ENCODE data around the gene IL17A. TPM values are rescaled to one million over a fixed set of nuclear protein-coding genes. Genes with fewer than 3 reads are reported as not detected.
"Not testable (repeated sequence)": the region's sequence is repeated elsewhere in the genome, so short reads cannot be mapped to it uniquely, and the experiment has no call there.

IL17A gene
- total RNA-seq, 4 donors from 2014 or later = not detected

DNA sequence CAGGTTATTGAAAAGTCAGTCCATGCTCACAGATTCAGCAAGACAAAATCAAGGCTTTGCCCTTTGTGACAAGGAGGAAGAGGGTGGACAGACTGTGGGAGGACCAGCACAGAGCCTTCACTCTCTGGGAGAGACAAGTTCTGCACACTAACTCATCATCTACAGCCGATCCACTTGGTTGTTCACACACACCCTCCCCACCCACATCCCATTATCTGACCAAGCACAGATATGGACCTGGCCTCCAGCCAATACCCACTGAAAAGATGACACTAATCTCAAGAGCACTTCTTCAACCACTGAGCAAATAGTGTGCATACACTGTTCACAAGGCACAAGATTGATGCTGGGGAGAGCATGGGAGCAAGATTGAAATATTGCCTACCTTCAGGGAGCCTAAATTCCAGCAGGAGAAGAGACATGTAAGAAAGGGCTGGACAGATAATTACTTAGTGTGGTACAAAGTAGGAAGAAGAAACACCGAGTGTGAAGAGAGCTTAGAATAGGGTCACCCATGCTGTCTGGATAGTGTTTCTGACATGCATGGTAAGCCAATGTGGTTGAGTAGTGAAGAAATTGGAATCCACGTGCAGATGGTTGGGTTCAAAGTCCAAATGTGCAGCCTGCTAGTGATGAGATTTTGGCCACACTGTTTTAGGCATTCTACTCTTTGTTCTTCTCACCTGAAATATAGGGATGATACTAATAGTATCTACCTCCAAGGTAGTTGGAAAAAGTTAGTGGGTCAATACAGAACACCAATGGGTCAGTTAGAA, 21.7 kb upstream of the IL17A start:
- Histone ChIP-seq H3K4me3 (no peak overlapping the region), H3K9me3 (no peaks in the 10 kb centered on the region), H3K27ac (no peak overlapping the region), H3K36me3 (no peaks in the 10 kb centered on the region), H3K4me1 (no peaks in the 10 kb centered on the region), H3K27me3 (no peaks in the 10 kb centered on the region)
- in situ Hi-C loops (cut with MboI; ENCODE audit: low pct_ligation_motif_present in 1 of 4, low pct_unique_long_range_greater_than_20kb in 1 of 4, low sequenced_read_pairs in 3 of 4) (loop anchor here in 1 of 4 donors (25.0 kb wide), 1 partner anchor 98 kb away; no protein-coding TSS in a partner anchor), intact Hi-C loops (cut with DNase I; ENCODE audit: low total_unique reads) (no loop called here)
- whole genome bisulfite sequencing, 2 donors (ENCODE audit: low coverage in 1 of 2) = 60 to 67% methylated on average over 2 to 3 of the region's 3 CpGs
- no peak for TF ChIP-seq EP300 (IDR thresholded peaks at IDR 0.05; ENCODE audit: low read depth)
- no peak for DNase-seq

DNA sequence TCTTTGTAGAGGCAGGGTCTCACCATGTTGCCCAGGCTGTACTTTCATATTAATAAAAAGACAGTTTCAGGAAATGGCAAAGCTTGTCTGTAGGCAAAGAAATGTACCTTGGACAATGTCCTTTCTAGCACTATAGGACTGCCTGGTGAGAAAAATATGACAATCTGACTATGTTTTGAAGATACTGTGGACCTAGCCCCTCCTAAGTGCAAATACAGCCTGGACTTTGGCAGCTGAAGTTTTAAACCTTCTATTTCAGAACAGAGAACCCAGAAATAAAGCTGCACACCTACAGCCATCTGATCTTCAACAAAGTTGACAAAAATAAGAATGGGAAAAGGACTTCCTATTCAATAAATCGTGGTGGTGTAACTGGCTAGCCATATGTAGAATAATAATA, 18.9 kb upstream of the IL17A start:
- DNase-seq = no peak
- in situ Hi-C loops (cut with MboI; ENCODE audit: low pct_ligation_motif_present in 1 of 4, low pct_unique_long_range_greater_than_20kb in 1 of 4, low sequenced_read_pairs in 3 of 4) = loop anchor here in 1 of 4 donors (25.0 kb wide), 1 partner anchor 95 kb away; no protein-coding TSS in a partner anchor
- intact Hi-C loops (cut with DNase I; ENCODE audit: low total_unique reads) = no loop called here

DNA sequence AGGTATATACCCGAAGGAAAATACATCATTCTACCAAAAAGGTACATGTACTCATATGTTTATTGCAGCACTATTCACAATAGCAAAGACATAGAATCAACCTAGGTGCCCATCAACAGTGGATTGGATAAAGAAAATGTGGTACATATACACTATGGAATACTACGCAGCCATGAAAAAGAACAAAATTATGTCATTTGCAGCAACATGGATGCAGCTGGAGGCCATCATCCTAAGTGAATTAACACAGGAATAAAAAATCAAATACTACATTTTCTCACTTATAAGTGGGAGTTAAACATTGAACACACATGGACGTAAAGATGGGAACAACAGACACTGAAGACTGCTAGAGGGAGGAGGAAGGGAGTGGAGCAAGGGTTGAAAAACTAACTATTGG, 17.8 kb upstream of the IL17A start:
- intact Hi-C loops (cut with DNase I; ENCODE audit: low total_unique reads); H3K4me1 ChIP-seq; H3K27ac ChIP-seq; H3K27me3 ChIP-seq; DNase-seq; H3K4me3 ChIP-seq; H3K36me3 ChIP-seq; H3K9me3 ChIP-seq: not testable (repeated sequence)
- WGBS, 2 donors (ENCODE audit: low coverage in 1 of 2) = 31 to 33% methylated on average over 3 of the region's 3 CpGs
- in situ Hi-C loops (cut with MboI; ENCODE audit: low pct_ligation_motif_present in 1 of 4, low pct_unique_long_range_greater_than_20kb in 1 of 4, low sequenced_read_pairs in 3 of 4) = loop anchor here in 1 of 4 donors (25.0 kb wide), 1 partner anchor 94 kb away; no protein-coding TSS in a partner anchor

More for the DNA sequence above, 18.9 kb upstream of the IL17A start:
- WGBS, 2 donors (ENCODE audit: low coverage in 1 of 2) = 70 to 77% methylated on average over 1 of the region's 1 CpG
- H3K4me1 ChIP-seq = no peaks in the 10 kb centered on the region
- no peaks in the 10 kb centered on the region for H3K36me3 ChIP-seq
- TF ChIP-seq EP300 (IDR thresholded peaks at IDR 0.05; ENCODE audit: low read depth) (no peak), POLR2AphosphoS5 (IDR thresholded peaks at IDR 0.05) (no peak), POLR2A (IDR thresholded peaks at IDR 0.05) (no peak)
- TF ChIP-seq, protein P1, sequence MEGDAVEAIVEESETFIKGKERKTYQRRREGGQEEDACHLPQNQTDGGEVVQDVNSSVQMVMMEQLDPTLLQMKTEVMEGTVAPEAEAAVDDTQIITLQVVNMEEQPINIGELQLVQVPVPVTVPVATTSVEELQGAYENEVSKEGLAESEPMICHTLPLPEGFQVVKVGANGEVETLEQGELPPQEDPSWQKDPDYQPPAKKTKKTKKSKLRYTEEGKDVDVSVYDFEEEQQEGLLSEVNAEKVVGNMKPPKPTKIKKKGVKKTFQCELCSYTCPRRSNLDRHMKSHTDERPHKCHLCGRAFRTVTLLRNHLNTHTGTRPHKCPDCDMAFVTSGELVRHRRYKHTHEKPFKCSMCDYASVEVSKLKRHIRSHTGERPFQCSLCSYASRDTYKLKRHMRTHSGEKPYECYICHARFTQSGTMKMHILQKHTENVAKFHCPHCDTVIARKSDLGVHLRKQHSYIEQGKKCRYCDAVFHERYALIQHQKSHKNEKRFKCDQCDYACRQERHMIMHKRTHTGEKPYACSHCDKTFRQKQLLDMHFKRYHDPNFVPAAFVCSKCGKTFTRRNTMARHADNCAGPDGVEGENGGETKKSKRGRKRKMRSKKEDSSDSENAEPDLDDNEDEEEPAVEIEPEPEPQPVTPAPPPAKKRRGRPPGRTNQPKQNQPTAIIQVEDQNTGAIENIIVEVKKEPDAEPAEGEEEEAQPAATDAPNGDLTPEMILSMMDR (IDR thresholded peaks at IDR 0.05) = no peak
- no peak overlapping the region for H3K4me3 ChIP-seq
- no peaks in the 10 kb centered on the region for H3K9me3 ChIP-seq
- H3K27ac ChIP-seq = no peak overlapping the region
- H3K27me3 ChIP-seq = no peaks in the 10 kb centered on the region

DNA sequence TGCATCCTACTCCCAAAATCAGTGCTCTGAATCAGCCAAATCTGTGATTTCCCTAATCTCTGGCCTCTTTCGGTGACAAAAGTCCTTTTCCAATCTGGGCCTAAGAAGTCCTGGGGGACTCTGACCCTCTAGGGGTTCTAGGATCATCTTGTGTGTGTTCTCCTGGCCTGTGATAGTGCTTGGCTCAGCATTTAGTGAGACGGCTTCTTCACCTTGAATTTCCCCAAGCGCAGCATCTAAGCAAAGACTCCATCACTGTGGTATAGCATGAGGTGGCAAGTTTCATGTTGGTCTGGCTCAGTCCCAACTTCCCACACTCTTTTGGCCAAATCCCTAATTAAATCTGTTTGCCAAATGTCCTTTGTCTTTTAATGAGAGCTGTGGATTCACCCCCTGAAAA, 12.1 kb upstream of the IL17A start:
- no peak for DNase-seq
- Histone ChIP-seq H3K9me3 (no peaks in the 10 kb centered on the region), H3K27me3 (no peaks in the 10 kb centered on the region), H3K4me3 (no peak overlapping the region), H3K4me1 (no peaks in the 10 kb centered on the region), H3K36me3 (no peaks in the 10 kb centered on the region), H3K27ac (no peak overlapping the region)
- intact Hi-C loops (cut with DNase I; ENCODE audit: low total_unique reads) (no loop called here), in situ Hi-C loops (cut with MboI; ENCODE audit: low pct_ligation_motif_present in 1 of 4, low pct_unique_long_range_greater_than_20kb in 1 of 4, low sequenced_read_pairs in 3 of 4) (loop anchor here in 1 of 4 donors (25.0 kb wide), 1 partner anchor 88 kb away; no protein-coding TSS in a partner anchor)
- TF ChIP-seq EP300 (IDR thresholded peaks at IDR 0.05; ENCODE audit: low read depth) = no peak
- no peak for TF ChIP-seq POLR2A (IDR thresholded peaks at IDR 0.05)
- TF ChIP-seq POLR2AphosphoS5 (IDR thresholded peaks at IDR 0.05) = no peak
- TF ChIP-seq, protein P1 (IDR thresholded peaks at IDR 0.05) = no peak
- 87 to 100% methylated on average over 3 of the region's 3 CpGs for WGBS, 2 donors (ENCODE audit: low coverage in 1 of 2)

DNA sequence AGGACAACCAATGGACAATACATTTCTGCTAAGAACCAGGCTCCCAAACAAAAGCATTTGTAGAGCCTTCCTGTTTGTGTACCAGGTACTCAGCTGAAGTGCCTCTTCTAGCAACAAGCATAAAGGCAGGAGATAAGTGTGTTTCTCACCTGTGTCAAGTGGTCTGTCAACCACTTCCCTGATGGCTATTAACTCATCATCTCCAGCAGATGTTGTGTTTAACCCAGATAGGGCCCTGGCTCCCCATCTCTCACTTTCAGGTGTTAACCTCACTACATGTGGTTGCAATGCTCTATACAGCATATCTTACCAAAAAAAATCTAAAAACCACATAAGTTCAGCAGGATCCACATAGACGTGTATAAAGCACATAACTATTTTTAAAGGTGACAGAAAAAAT, 9.6 kb upstream of the IL17A start:
- Histone ChIP-seq H3K36me3 (no peaks in the 10 kb centered on the region), H3K4me1 (no peaks in the 10 kb centered on the region), H3K4me3 (no peak overlapping the region), H3K27ac (no peak overlapping the region), H3K9me3 (no peaks in the 10 kb centered on the region), H3K27me3 (no peaks in the 10 kb centered on the region)
- intact Hi-C loops (cut with DNase I; ENCODE audit: low total_unique reads) (no loop called here), in situ Hi-C loops (cut with MboI; ENCODE audit: low pct_ligation_motif_present in 1 of 4, low pct_unique_long_range_greater_than_20kb in 1 of 4, low sequenced_read_pairs in 3 of 4) (no loop called here)
- TF ChIP-seq POLR2AphosphoS5 (IDR thresholded peaks at IDR 0.05) (no peak), POLR2A (IDR thresholded peaks at IDR 0.05) (no peak), EP300 (IDR thresholded peaks at IDR 0.05; ENCODE audit: low read depth) (no peak)
- TF ChIP-seq, protein P1 (IDR thresholded peaks at IDR 0.05) = no peak
- DNase-seq = no peak
- WGBS, 2 donors (ENCODE audit: low coverage in 1 of 2) = 50 to 54% methylated on average over 1 of the region's 1 CpG
